NCI-H526 (cell line): ENCODE data around the gene ZNF473.
"Not testable (repeated sequence)": the region's sequence is repeated elsewhere in the genome, so short reads cannot be mapped to it uniquely, and the experiment has no call there.

Experiments
- DNase-seq, 2 experiments: peaks; one replicate each; lab custom pipeline; 2025; lab: John Stamatoyannopoulos, UW

ZNF473 gene

GRCh38 chr19:50099696-50100095 lies 73.9 kb downstream of the ZNF473 start:
- not testable (repeated sequence) for DNase-seq

- DNase-seq: not testable (repeated sequence)
Measured at GRCh38 chr19:50100946-50101345, 75.1 kb downstream of the ZNF473 start.
